Measurements from ENCODE around the gene L3MBTL4. TPM values are rescaled to one million over a fixed set of nuclear protein-coding genes. Genes with fewer than 3 reads are reported as not detected.

Gene L3MBTL4
- total RNA-seq, 4 donors from 2014 or later: 6.0 to 14.8 (median 10.0) TPM

DNA sequence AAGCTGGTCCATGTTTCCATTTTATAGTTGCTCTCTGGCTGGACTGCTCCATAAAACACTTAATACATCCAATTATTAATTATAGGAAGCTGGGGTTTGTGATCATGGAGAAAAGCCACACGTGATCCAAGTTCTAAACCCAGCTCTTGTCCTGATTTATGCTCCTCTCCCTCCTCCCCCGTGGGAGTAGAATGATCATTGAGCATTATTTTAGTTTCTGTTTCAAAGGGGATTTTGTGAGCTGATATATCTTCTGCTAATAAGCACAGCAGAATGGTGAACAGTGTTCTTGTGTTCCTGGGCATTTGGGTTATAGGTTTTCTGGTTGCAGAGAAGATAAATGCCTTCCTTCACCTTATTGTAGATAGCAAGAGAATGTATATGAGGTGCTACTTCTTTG, 383.7 kb downstream of the L3MBTL4 start:
- TF ChIP-seq CTCF (IDR thresholded peaks at IDR 0.05; ENCODE audit: low read depth): no peak

DNA sequence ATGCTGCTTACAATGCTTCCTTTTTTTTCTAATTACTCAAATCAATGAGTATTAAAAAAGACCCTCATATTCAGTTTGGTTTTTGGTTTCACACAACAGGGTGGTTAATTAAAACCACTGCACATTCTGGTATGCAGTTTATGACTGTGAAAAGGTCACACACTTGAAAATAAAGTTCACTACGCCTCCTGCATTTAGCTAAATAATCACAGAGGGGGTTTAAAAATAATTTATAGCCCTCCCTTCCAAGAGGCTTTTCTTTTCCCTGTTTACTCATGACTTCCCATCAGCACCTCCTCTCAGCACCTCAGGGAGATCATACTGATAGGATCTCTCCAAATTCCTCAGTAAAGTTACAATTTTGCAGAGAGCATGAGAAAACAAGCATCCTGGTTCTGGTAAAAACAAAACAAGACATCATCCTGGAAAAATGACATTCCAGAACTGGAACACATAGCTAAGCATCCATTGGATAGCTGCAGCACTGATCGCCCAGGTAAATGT, 389.9 kb downstream of the L3MBTL4 start:
- no peak for TF ChIP-seq CTCF (IDR thresholded peaks at IDR 0.05; ENCODE audit: low read depth)

- TF ChIP-seq CTCF (IDR thresholded peaks at IDR 0.05; ENCODE audit: low read depth): no peak
These were observed 391.2 kb downstream of the L3MBTL4 start for GRCh38 chr18:6023551-6023950.

DNA sequence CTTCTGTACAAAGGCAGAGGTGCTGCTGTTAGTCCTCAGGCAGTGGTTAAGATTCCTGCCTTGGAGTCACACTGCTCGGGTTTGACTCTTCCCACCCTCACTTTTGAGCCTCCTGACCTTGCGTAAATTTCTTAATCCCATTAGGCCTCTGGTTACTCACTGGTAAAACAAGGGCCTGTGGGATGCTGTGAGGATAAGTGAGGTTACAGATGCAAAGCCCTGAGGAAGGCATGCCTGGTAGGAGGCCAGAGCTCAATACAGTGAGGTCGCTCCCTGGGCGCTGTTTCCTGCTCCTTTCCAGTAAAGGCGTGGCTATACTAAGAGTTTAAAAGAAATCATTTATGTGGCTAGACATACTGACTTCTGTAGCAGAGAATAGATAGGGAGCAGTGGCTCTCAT, 391.9 kb downstream of the L3MBTL4 start:
- TF ChIP-seq CTCF (IDR thresholded peaks at IDR 0.05; ENCODE audit: low read depth): no peak

GRCh38 chr18:6022074-6022444, 392.7 kb downstream of the L3MBTL4 start:
- TF ChIP-seq CTCF (IDR thresholded peaks at IDR 0.05; ENCODE audit: low read depth): no peak

DNA sequence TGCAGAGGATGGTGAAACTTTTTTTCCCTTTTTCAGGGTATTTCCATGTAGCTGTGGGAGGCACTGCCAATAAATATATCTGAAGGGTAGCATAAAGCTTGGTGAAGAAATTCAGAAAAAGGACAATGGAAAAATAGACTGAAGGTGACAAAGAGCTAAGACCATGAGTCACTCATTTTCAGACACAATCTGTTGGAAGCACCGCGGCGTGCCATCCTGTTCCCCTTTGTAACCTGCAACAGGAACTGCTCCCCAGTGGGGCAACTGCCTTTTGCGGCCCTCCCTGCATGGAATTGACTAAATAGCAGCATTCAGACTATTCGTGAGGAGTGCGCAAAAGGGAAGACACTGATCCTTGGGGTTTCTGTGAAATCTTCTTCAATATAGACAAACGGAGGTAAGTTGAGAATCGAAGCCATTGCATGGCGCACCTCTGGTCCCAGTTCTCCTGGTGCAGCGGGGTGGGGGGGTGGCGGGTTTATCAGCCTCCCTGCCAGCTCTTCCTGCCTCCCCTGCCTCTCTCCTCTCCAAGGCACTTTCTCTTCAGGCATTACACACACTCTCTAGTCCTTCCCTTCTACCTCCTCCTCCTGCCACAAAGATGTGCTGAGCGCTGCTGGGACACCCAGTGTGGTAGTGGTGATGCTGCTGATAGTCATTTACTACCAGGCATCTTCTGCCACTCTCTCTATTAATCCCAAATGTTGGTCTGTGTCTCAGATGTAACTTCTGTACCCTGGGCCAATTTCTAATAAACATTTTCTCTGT, 393.2 kb downstream of the L3MBTL4 start:
- TF ChIP-seq CTCF (IDR thresholded peaks at IDR 0.05; ENCODE audit: low read depth): no peak

GRCh38 chr18:6018671-6019070, 396.0 kb downstream of the L3MBTL4 start:
- no peak for TF ChIP-seq CTCF (IDR thresholded peaks at IDR 0.05; ENCODE audit: low read depth)

Measured in subcutaneous adipose tissue (tissue), 4 donors.